GM21786 (cell line): Measurements from ENCODE around the gene PDE11A.
A peak's percentile ranks its signal among the peaks of the same experiment; 100 is the strongest.
"Not testable (repeated sequence)": the region's sequence is repeated elsewhere in the genome, so short reads cannot be mapped to it uniquely, and the experiment has no call there.

ENCODE experiments used
- ATAC-seq: cut with Tn5 transposase; IDR thresholded peaks from one replicate; pipeline ENCODE4 v1.9.1; 2021; ENCODE audit not compliant: unreplicated experiment

Gene PDE11A

DNA sequence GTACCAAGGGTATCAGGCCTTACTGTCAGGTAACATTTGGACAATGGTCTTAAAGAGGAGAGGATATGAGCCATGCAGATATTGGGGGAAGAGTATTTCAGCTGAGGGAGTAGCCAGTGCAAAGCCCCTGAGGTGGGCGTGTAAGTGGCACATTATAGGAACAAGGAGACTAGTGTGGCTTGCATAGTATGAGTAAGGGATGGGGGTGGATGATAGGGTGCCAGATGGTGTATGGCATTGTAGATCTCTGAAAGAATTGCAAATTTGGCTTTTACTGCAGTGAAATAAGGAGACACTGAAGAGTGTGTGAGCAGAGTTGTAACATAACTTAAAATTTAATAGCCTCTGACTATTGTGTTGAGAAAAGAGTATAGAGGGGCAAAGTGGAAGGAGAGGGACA lies 244.0 kb downstream of the PDE11A start:
- ATAC-seq, result no peak

DNA sequence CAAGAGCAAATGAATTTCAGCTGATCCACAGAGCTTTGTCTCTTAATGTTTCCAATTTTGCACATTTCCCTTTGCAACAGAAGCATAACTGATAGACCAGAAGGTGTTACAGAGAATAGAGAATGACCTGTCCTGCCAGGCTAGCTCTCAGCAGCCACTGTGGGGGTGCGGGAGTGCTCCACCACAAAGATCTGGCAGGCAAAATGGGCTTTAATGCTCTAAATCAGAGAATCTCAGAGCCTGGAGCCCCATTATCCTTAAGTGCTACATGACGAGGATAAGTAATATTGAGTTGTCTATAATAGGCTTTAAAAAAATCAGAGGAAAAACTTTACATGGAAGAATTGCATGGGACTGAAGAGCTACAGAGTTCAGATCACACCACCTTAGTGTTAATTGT lies 245.7 kb downstream of the PDE11A start:
- no peak for ATAC-seq

DNA sequence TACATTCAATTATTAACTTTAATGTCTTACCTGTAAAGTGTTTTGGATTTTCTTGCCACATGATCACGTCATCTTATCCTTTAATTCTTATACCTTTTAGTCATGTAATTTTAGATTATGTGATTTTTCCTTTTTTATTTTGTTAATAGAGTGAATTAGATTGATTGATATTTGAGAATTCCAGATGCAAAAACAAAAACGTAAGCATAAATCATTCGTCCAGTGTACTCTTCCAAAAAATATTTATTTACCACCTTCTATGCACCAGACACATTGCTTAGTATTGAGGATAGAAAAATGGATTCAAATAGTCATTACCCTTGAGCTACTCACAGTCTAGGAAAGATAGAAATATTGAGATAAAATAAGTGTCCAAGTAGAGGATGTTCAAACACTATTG lies 249.6 kb downstream of the PDE11A start:
- ATAC-seq, result no peak

DNA sequence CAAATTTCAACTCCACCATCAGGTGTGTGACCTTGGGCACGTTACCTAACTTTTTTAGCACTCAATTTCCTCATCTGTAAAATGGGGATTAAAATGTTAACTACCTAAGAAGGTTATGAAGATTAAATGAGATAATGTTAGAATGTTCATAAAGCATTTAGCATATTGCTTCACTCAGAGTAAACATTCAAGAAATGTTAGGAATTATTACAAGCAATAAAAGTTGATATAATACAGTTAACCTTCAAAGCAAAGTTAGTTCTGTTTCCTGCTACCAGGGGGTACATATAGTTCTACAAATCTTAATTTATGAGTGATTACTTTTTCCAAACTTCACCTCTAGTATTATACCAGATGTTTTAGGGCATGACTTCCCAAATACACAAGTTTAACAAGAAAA lies 254.2 kb downstream of the PDE11A start:
- ATAC-seq, result no peak

DNA sequence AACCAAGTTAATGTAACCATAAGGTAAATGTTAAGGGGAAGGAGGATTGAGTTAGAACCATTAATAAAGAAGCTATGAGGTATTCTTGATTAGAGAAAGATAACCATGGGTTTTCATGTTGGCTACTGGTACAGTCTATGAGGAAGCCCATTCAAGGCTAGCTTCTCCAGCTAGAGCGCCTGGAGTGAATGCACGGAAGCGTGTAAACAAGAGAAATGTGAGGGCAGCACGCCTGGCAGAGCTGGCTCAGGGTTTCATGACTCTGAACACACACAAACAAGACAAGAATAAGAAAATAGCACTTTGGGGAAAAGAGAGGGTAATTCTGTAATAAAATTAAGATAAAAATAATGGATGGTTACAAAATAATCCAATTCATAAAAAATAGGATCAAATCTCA lies 255.3 kb downstream of the PDE11A start:
- no peak for ATAC-seq

DNA sequence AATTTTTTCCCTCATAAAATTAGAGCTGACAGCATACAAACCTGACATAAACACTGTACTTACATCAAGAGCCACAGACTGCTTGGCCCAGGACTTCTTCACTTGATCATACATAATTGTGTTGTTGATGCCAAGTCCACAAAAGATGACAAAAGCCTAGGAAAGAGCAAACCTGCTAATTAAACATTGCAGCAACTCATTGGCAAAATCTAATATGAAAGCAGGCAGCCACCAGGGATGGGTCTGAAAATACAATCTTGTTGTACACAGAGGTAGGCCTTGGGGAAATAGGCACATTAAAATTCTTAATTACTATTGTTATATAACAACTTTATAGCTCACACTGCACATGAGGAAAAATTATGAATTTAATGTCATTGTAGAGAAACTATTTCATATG lies 255.8 kb downstream of the PDE11A start:
- ATAC-seq, result no peak

DNA sequence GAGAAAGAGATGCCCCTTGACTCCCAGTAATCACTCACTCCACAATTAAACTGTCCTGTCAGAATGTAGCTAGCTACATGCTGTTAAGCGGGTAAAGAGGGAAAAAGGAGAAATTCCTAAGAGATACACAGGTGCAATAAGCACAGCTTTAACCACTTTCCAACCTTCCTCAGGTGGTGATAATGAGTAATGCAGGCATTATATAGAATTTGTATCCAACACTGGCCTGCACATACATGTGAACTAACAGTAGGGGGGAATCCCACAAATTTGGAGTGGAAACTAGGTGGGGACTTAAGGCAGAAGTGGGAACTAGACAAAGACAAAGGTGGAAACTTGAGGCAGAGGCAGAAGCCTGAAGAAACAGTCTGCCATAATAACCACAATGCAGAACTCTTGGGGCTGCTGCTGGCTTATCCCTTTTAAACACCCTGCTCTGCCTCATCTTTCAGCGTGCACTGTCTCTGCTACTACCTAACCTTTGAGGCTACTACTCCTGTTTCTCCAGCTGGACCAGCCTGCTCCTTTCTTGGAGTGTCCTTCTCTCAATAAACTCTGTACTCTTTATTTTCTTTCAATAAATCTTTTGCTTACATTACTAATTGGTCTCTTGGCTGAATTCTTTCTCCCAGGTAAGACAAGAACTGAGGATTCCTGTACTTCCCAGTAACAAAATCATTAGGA lies 259.7 kb downstream of the PDE11A start:
- ATAC-seq, result no peak

DNA sequence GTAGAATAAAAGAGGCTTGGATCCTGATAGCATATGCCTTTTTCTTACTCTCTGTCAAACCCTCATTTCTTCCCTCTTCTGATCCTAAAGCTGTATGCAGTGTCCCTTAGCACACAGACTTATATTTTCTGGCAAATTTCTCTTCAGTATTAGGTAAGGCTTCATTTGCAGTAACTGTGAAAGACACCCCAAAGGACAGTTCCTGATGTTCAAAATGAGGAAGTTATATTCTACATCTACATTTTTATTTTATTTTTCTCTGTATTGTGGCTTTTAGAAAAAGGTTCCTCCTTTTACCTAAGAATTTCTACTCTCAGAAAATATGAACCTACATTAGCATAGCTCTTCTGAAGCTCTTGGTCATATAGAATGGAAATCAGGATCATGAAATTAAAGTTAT lies 261.7 kb downstream of the PDE11A start:
- ATAC-seq, result no peak

DNA sequence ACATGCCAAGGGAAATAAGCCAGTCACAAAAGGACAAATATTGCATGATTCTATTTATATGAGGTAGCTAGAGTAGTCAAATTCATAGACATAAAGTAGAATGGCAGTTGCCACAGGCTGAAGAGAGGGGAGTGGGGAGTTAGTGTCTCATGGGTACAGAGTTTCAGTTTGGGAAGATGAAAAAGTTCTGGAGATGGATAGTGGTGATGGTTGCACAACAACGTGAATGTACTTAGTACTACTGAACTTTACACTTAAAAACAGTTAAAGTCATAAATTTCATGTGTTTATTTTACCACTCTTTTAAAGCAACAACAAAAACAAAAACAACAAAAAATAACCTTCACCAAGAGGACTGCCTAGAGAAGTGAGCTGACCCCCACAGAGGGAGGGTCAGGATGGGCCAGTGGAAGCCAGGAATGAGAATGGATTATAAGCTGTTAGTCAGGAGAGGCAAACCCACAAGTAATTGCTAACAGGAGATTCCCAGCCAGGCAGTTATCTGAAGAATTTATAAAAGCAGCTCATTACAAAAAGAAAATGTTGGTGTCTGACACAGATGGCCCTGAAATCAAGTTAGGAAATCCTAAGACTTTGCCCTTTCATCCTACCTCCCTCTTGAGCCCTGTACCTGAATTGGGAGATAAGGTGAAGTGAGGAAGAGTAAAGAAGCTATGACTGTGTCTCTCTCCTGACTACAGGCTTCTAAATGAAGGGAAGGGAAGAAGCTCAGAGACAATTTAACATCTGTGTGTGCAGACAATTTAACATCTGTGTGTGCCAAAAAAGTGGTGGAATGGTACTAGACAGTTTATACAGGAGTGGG lies 263.4 kb downstream of the PDE11A start:
- no peak for ATAC-seq

DNA sequence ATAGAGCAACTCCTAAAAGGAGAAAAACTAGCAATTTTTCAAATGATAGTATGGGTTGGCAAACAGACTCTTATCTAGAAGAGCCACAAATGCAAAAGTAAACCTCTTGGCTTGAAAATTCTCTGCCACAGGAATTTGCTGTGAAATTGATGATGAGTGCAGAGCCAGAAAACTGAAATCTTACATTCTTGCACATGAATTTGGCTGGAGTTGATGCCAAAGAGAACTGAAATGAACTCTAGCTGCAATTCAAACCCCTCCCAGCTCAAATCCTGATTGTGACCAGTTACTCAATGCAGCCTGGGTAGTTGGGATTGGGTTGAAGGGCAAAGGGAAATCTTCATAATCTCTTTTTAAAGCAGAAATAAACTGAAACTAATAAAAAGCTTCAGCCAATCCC lies 266.6 kb downstream of the PDE11A start:
- ATAC-seq, result no peak

DNA sequence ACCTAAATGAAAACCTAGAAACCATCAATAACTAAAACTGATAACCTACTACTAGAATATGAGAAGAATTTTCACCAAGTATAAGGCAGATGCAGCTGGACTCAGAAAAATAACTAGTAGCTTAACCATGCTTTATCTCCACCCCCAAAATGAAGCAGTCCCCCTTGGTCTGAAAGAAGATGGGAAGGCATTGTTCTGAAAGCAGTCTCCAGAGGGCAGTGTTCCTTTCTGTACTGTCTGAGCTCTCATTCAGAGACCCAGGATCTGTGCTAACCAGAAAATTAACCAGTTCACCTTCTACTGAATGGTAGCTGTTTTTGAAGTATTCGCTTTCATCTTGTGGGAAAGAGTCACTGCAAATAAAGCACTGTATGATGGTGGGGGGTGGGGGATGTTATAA lies 273.0 kb downstream of the PDE11A start:
- no peak for ATAC-seq

DNA sequence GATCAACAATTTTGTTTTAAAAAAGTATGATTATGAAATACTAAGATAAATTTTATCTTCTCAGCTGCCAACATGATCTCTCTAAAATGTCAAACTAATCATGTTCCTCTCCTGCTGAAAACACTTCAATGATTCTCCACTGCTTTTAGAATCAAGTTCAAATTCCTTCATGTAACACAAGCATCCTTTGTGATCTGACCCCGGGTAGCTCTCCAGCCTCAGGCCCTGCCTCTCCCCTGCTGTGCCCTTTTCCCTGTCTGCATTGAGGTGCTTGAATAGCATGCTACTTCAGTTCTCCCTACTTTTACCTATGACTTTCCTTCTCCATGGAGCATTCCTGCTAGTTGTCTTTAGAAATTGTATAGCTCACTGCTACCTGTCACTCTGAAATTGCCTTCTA lies 274.8 kb downstream of the PDE11A start:
- no peak for ATAC-seq

DNA sequence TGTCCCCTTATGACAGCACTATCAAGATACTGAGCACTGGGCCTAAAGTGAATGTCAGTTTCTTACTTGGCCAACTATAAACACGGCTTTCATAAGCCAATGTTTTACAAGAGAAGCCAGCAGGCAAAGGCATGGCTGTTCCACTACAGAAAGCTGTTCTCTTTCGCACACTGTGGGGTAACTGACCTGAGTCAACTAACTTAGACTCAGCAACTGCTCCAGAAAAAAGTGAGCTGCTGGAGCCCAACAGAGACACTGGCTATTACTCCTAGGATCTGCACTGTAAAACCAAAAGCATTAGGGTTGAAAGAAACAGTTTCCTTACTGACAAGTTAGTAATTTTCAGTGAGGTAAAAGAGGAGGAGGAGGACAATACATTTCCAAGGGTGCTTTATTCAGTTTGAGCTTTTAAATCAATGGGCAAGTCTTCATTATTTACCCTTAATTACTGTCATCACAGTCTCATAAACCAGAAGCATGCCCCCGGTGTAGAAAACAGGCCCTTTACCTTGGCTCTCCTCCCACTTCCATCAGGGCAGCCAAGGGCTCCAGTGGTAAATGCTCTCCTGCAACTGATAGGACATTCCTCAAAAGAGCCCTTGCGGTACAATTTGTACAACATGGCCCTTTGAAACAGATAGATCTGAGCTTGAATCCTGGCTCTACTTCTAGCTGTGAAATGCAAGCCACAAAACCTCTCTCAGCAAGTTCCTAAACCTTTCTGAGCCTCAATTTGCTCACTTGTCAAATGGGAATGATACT lies 275.7 kb downstream of the PDE11A start:
- no peak for ATAC-seq

DNA sequence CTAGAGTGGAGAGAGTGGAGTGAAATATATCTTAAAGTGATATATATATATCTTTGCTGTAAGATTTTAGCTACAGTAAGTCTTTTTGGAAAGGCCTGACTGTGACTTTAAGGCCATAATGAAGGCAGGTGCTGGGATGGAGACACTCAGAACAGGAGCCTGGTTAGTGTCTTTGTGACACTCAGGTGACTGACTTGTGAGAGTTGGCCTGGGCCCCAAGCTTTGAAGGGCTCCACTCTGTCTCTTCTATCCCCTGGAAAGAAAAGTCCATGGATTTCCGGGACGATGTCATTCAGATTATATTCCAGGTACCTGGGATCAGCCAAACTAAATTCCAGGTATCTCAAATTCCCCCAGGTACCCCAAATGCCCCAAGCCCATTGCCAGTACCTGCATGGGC lies 276.6 kb downstream of the PDE11A start:
- ATAC-seq, result no peak

DNA sequence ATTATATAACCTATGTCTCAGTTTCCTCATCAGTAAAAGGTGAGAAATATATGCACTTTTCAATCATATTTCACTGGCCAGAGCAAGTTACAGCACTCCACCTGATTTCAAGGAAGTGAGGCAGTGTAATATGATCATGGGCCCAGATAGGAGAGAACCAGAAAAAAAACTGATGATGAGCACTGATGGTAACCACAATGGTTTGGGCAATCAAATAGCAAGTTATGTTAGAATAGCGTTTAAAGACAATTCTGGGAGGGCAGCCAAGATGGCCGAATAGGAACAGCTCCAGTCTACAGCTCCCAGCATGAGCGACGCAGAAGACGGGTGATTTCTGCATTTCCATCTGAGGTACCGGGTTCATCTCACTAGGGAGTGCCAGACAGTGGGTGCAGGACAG lies 287.4 kb downstream of the PDE11A start:
- ATAC-seq, result not testable (repeated sequence)

DNA sequence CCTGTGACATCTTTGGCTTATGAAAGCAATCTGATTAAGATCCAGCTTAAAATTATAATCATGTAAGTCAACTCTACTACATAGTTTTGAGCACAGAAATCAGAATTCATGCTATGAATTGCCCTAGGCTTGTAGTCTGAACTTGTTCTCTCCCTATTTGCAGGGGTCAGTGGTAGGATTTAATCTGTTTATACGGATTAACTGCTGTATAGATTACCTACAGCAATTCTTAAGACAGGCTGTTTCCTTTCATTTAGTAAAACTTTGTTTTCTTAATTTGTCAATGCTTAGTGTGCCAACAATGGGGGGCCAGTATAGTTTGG lies 287.9 kb downstream of the PDE11A start:
- no peak for ATAC-seq

DNA sequence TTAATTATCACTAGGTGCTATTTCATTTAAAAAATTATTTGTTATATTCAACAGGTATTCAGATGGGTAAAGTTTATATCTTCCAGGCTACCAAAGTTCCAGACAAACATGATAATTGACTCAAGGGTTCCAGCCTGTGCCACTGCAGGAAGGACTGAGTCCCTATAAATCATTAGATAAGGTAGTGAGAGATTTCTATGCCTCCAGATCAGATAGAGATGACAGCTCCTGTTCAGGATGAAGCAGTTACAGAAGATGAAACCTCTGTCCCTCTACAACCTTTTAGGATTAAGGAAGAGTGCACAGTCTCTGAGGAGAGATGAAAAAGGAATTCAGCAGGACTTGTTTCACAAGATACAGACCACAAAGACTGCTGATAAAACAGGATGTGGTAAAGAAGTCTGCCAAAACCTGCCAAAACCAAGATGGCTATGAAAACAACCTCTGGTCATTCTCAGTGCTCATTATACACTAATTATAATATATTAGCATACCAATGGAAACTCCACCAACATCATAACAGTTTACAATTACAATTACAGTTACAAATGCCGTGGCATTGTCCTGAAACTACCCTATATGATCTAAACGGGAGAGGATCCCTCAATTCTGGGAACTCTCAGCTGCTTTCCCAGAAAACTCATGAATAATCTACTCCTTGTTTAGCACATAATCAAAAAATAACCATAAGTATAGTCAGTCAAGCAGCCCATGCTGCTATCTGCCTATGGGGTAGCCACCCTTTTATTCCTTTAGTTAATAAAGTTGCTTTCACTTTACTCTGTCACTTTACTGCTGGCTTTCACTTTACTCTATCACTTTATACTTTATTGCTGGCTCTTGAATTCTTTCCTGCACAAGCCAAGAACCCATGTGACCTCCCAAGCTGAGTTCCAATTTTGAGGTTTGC lies 288.5 kb downstream of the PDE11A start:
- ATAC-seq, result peak; percentile 70

DNA sequence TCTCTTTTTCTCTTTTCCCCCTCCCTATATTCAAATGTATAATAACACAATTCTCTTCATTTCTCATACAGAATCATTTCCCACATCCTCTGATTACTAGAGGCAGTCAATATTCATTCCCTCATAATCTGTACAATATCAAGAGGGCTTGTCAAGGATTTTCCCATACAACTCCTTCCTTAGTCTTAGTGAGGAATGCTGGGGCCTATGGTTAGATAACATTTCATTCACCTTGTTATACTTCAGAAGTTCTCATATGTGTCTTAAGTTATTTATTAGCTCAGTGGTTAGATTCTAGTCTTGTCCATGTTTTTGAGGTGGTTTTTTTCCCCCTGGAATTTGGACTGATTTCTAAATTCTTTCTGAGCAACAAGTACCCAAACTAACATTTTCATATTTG lies 289.5 kb downstream of the PDE11A start:
- ATAC-seq, result no peak

DNA sequence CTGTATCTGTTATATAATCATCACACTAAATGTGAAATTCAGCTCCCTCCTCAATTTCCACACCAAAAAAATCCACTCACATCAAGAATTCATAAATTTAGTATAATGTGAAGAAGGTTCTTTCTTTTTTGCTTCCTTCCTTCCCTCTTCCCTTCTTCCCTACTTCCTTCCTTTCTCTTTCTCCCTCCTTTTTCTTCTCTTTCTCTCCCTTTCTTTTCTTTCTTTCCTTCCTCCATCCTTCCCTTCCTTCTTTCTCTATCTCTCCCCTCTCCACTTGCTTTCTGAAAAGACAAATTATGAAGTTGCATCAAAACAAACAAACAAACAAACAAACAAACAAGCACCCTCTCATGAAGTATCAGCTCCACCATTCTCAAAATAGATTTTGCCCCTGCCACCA lies 290.0 kb downstream of the PDE11A start:
- no peak for ATAC-seq

DNA sequence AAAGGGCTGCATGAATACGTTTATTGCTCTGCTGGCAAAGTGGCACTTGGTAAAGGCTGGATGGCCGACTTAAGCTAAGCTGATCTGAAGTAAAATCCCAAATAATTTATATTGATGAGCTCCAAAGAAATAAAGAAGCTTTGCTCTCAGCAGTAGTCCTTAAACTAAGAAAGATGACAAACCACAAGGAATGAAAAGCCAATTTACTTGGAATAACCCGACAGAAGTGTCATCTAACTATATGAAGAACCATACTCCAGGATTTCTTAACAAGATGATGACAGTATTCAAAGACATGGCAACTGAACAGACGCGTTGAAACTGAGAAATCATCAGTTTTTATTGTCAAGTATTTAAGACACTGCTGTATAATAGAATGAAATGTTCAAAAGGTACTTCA lies 294.1 kb downstream of the PDE11A start:
- ATAC-seq, result no peak

DNA sequence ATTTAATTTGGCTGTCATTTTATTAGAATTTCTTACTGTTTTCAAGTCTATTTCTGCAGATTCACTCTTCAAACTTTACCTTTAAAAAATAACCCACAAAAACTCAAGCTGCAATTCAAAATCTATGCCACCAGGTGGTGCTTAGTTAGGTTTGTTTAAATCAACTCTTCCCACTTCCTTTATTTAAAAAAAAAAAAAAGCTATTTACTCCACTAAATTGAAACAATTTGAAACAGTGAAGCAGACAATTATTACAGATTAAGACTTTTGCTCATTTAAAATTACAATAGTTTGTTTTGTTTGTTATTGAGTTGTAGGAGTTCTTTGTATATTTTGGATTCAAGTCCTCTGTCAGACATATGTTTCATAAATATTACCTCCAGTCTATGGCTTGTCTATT lies 300.0 kb downstream of the PDE11A start:
- ATAC-seq, result no peak
